ENCODE measurements around the gene RCOR1.

DNA sequence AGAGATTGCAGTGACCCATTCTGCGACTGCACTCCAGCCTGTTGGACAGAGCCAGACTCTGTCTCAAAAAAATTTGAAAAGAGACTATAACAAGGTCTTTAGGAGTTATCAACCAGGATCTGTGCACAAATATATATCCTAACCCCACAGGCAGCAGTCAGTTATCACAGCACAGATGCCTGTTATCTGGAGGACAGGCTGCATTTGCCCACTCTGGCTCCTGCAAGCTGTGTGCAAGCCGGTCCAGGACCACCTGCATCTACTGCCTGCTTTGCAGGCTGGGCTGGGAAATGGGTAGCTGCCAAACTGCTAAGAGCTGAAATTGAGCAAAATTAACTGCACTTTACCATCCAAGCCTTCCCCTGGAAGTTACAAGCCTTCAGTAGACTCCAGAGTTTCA is 21.4 kb upstream of the RCOR1 start:
- TF ChIP-seq POLR2A (IDR thresholded peaks at IDR 0.05; ENCODE audit: low read length) (no peak), RCOR1 (IDR thresholded peaks at IDR 0.05; ENCODE audit: low read depth, low read length) (no peak), JUN (IDR thresholded peaks at IDR 0.05) (no peak), ZC3H11A (IDR thresholded peaks at IDR 0.05) (no peak), CEBPB (IDR thresholded peaks at IDR 0.05) (no peak), JUNB (IDR thresholded peaks at IDR 0.05) (no peak), MYC (IDR thresholded peaks at IDR 0.05; ENCODE audit: borderline replicate concordance, low read length) (no peak), RAD21 (conservative IDR thresholded peaks at IDR 0.05 in 1 of 2, IDR thresholded peaks at IDR 0.05 in 1 of 2) (no peak), PHF8 (IDR thresholded peaks at IDR 0.05; ENCODE audit: borderline replicate concordance, low read depth) (no peak), EP300 (IDR thresholded peaks at IDR 0.05) (no peak)
- TF ChIP-seq, protein P1, sequence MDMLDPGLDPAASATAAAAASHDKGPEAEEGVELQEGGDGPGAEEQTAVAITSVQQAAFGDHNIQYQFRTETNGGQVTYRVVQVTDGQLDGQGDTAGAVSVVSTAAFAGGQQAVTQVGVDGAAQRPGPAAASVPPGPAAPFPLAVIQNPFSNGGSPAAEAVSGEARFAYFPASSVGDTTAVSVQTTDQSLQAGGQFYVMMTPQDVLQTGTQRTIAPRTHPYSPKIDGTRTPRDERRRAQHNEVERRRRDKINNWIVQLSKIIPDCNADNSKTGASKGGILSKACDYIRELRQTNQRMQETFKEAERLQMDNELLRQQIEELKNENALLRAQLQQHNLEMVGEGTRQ (IDR thresholded peaks at IDR 0.05), result no peak
- TF ChIP-seq, protein P2, sequence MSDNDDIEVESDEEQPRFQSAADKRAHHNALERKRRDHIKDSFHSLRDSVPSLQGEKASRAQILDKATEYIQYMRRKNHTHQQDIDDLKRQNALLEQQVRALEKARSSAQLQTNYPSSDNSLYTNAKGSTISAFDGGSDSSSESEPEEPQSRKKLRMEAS (IDR thresholded peaks at IDR 0.05), result no peak
- TF ChIP-seq, protein P3, sequence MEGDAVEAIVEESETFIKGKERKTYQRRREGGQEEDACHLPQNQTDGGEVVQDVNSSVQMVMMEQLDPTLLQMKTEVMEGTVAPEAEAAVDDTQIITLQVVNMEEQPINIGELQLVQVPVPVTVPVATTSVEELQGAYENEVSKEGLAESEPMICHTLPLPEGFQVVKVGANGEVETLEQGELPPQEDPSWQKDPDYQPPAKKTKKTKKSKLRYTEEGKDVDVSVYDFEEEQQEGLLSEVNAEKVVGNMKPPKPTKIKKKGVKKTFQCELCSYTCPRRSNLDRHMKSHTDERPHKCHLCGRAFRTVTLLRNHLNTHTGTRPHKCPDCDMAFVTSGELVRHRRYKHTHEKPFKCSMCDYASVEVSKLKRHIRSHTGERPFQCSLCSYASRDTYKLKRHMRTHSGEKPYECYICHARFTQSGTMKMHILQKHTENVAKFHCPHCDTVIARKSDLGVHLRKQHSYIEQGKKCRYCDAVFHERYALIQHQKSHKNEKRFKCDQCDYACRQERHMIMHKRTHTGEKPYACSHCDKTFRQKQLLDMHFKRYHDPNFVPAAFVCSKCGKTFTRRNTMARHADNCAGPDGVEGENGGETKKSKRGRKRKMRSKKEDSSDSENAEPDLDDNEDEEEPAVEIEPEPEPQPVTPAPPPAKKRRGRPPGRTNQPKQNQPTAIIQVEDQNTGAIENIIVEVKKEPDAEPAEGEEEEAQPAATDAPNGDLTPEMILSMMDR (IDR thresholded peaks at IDR 0.05), result no peak
- TF ChIP-seq, protein P4, sequence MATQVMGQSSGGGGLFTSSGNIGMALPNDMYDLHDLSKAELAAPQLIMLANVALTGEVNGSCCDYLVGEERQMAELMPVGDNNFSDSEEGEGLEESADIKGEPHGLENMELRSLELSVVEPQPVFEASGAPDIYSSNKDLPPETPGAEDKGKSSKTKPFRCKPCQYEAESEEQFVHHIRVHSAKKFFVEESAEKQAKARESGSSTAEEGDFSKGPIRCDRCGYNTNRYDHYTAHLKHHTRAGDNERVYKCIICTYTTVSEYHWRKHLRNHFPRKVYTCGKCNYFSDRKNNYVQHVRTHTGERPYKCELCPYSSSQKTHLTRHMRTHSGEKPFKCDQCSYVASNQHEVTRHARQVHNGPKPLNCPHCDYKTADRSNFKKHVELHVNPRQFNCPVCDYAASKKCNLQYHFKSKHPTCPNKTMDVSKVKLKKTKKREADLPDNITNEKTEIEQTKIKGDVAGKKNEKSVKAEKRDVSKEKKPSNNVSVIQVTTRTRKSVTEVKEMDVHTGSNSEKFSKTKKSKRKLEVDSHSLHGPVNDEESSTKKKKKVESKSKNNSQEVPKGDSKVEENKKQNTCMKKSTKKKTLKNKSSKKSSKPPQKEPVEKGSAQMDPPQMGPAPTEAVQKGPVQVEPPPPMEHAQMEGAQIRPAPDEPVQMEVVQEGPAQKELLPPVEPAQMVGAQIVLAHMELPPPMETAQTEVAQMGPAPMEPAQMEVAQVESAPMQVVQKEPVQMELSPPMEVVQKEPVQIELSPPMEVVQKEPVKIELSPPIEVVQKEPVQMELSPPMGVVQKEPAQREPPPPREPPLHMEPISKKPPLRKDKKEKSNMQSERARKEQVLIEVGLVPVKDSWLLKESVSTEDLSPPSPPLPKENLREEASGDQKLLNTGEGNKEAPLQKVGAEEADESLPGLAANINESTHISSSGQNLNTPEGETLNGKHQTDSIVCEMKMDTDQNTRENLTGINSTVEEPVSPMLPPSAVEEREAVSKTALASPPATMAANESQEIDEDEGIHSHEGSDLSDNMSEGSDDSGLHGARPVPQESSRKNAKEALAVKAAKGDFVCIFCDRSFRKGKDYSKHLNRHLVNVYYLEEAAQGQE (IDR thresholded peaks at IDR 0.05), result no peak

Measured in A549 (cell line).